Upper lobe of right lung (tissue), 1 donor: Measurements from ENCODE around the gene CHN2. TPM values are rescaled to one million over a fixed set of nuclear protein-coding genes. Genes with fewer than 3 reads are reported as not detected.
"Not testable (repeated sequence)": the region's sequence is repeated elsewhere in the genome, so short reads cannot be mapped to it uniquely, and the experiment has no call there.

ENCODE experiments used
- ATAC-seq: fragments of 200-7000 bp; cut with Tn5 transposase; one replicate; pipeline ENCODE4 v1.9.1; 2020; ENCODE audit warnings: mild to moderate bottlenecking, moderate library complexity
- DNase-seq: peaks from one replicate; pipeline ENCODE4 v3.0.0-alpha.2; 2020
- H3K27ac ChIP-seq: fragments of 200-600 bp; one replicate; pipeline ENCODE4 v1.8.0; 2022
- H3K27me3 ChIP-seq: fragments of 200-600 bp; one replicate; pipeline ENCODE4 v1.8.0; 2022; ENCODE audit warnings: mild to moderate bottlenecking
- H3K36me3 ChIP-seq: fragments of 200-600 bp; one replicate; pipeline ENCODE4 v1.8.0; 2022
- H3K4me1 ChIP-seq: fragments of 200-600 bp; one replicate; pipeline ENCODE4 v1.8.0; 2022
- H3K4me3 ChIP-seq: fragments of 200-600 bp; one replicate; pipeline ENCODE4 v1.8.0; 2022; ENCODE audit warnings: mild to moderate bottlenecking
- H3K9me3 ChIP-seq: fragments of 200-600 bp; one replicate; pipeline ENCODE4 v1.8.0; 2022
- CTCF ChIP-seq: fragments of 200-600 bp; IDR thresholded peaks from one replicate; pipeline ENCODE4 v1.8.0; 2022; ENCODE audit warnings: antibody characterized with exemption
- intact Hi-C: fragments of 100-400 bp; cut with DNase I; formaldehyde crosslinking; loops from one replicate; pipeline ENCODE4 v1.11.0; 2022
- total RNA-seq: library from RNA; stranded (reverse); fragmentation: NEBNext Ultra II Directional; extraction: Animal tissue kit (Norgen Biotek cat#: 25700); gene quantifications from one replicate; pipeline ENCODE4 v1.2.1, GENCODE V29; 2021
- donor health status: DM: no; HTN: yes; CAD: no; lungs with severe emphysema.

The CHN2 gene
- total RNA-seq, 1 donor from 2014 or later = 14.4 TPM

- no peak for TF ChIP-seq CTCF
- no peak for ATAC-seq
Measured at GRCh38 chr7:29204491-29205272, 10.1 kb downstream of the CHN2 start.

GRCh38 chr7:29207162-29207801 lies 12.7 kb downstream of the CHN2 start:
- ATAC-seq = peak; percentile 24
- H3K4me3 ChIP-seq = no peak overlapping the region
- no peak for DNase-seq
- H3K27me3 ChIP-seq = no peaks in the 10 kb centered on the region
- H3K36me3 ChIP-seq = no peaks in the 10 kb centered on the region
- no peaks in the 10 kb centered on the region for H3K4me1 ChIP-seq
- H3K27ac ChIP-seq = no peak overlapping the region
- no peak for TF ChIP-seq CTCF
- intact Hi-C loops = no loop called here
- no peaks in the 10 kb centered on the region for H3K9me3 ChIP-seq

More at GRCh38 chr7:29204491-29205272, 10.1 kb downstream of the CHN2 start:
- Histone ChIP-seq H3K27ac (no peak overlapping the region), H3K4me3 (no peak overlapping the region), H3K36me3 (no peaks in the 10 kb centered on the region), H3K4me1 (no peaks in the 10 kb centered on the region), H3K27me3 (no peaks in the 10 kb centered on the region), H3K9me3 (no peaks in the 10 kb centered on the region)
- DNase-seq = no peak
- intact Hi-C loops = no loop called here

GRCh38 chr7:29208410-29209250 lies 14.1 kb downstream of the CHN2 start:
- Histone ChIP-seq H3K4me1 (no peaks in the 10 kb centered on the region), H3K4me3 (no peak overlapping the region), H3K9me3 (no peaks in the 10 kb centered on the region), H3K36me3 (no peaks in the 10 kb centered on the region), H3K27me3 (no peaks in the 10 kb centered on the region), H3K27ac (no peak overlapping the region)
- DNase-seq = no peak
- intact Hi-C loops = no loop called here
- no peak for TF ChIP-seq CTCF
- peak; percentile 30 for ATAC-seq

GRCh38 chr7:29209745-29210144 lies 15.2 kb downstream of the CHN2 start:
- no peak overlapping the region for H3K4me3 ChIP-seq
- H3K36me3 ChIP-seq = no peaks in the 10 kb centered on the region
- intact Hi-C loops = no loop called here
- no peak for TF ChIP-seq CTCF
- H3K4me1 ChIP-seq = no peaks in the 10 kb centered on the region
- ATAC-seq (no peak), DNase-seq (no peak)
- H3K9me3 ChIP-seq = no peaks in the 10 kb centered on the region
- H3K27ac ChIP-seq = no peak overlapping the region
- H3K27me3 ChIP-seq = no peaks in the 10 kb centered on the region

- H3K27me3 ChIP-seq, H3K36me3 ChIP-seq, H3K9me3 ChIP-seq, ATAC-seq, H3K4me1 ChIP-seq, intact Hi-C loops, DNase-seq, H3K27ac ChIP-seq, H3K4me3 ChIP-seq: not testable (repeated sequence)
Measured at GRCh38 chr7:29212736-29213135, 18.2 kb downstream of the CHN2 start.

GRCh38 chr7:29214056-29214455 lies 19.5 kb downstream of the CHN2 start:
- no peaks in the 10 kb centered on the region for H3K4me1 ChIP-seq
- ATAC-seq (no peak), DNase-seq (no peak)
- no peaks in the 10 kb centered on the region for H3K36me3 ChIP-seq
- intact Hi-C loops = no loop called here
- no peak overlapping the region for H3K4me3 ChIP-seq
- no peaks in the 10 kb centered on the region for H3K9me3 ChIP-seq
- no peaks in the 10 kb centered on the region for H3K27me3 ChIP-seq
- no peak overlapping the region for H3K27ac ChIP-seq
- TF ChIP-seq CTCF = no peak
